Measurements from ENCODE around the gene COMP.

Gene COMP

GRCh38 chr19:18790566-18791314 is at the start of gene COMP:
COMP (minus strand) TSS chr19:18791305; CDS start chr19:18791269, 36 bp downstream.
- Histone ChIP-seq H3K36me3 (ENCODE audit: control insufficient read depth, insufficient read depth, low read length) (no peaks in the 10 kb centered on the region), H3K4me3 (ENCODE audit: low read length) (no peak within 1 kb of the TSS), H3K9me3 (ENCODE audit: control insufficient read depth, low read length) (no peaks in the 10 kb centered on the region), H3K4me1 (ENCODE audit: control insufficient read depth, insufficient read depth, low read length) (peaks cover 19% of the 10 kb centered on the region), H3K9ac (ENCODE audit: low read length) (no peak within 1 kb of the TSS), H3K27me3 (ENCODE audit: control insufficient read depth, insufficient read depth, low read length) (peaks cover 79% of the 10 kb centered on the region)

DNA sequence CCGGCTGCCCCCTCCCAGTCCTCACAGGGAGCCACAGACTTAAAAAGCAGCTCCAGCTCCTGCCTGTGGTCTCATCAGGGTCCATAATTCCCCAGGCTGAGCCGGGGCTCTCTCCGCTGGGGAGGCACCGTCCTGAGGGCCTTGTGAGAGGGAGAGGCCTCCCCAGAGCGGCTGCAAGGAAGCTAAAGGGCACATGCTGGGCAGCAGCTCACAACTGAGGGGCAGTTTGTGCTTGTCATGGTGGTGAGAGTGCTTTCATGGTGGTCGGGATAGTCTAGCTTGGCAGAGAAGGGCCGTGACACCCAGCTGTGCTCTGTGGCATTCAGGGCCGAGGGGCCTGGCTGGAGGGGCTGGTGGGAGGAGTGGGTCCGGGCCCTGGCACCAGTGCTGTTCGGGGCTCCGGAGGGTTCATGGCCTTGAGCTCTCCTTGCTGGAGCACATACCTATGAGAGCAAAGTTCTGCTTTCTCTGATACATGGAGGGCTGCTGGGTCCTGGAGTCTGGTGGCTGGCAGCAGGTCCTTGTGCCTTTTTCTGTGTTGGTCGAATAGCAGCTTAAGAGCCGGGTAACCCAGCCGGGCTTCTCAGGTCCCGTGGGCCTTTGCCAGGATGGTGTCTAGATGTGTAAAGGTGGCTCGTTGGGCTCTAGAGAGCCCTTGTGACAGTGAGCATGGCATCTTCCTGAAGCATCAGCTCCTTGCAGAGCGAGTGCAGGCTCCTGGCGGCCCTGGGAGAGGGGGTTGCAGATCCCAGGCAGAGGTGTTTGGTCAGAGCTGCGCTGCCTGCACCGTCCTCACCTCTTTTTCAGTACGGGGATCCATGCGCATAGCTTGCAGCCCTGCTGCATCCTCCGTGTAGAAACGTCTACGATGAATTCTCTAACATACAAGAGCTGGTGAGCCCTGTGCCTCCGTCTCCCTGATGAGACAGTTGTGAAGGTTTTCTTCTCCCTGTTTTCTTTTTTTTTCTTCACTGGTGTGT is 49.5 kb upstream of the COMP start:
- H3K36me3 ChIP-seq (ENCODE audit: control insufficient read depth, insufficient read depth, low read length), result no peaks in the 10 kb centered on the region
- H3K27me3 ChIP-seq (ENCODE audit: control insufficient read depth, insufficient read depth, low read length), result no peaks in the 10 kb centered on the region
- H3K9me3 ChIP-seq (ENCODE audit: control insufficient read depth, low read length), result no peaks in the 10 kb centered on the region
- peaks cover 52% of the 10 kb centered on the region for H3K4me1 ChIP-seq (ENCODE audit: control insufficient read depth, insufficient read depth, low read length)
- H3K9ac ChIP-seq (ENCODE audit: low read length), result no peak overlapping the region
- no peak overlapping the region for H3K4me3 ChIP-seq (ENCODE audit: low read length)

DNA sequence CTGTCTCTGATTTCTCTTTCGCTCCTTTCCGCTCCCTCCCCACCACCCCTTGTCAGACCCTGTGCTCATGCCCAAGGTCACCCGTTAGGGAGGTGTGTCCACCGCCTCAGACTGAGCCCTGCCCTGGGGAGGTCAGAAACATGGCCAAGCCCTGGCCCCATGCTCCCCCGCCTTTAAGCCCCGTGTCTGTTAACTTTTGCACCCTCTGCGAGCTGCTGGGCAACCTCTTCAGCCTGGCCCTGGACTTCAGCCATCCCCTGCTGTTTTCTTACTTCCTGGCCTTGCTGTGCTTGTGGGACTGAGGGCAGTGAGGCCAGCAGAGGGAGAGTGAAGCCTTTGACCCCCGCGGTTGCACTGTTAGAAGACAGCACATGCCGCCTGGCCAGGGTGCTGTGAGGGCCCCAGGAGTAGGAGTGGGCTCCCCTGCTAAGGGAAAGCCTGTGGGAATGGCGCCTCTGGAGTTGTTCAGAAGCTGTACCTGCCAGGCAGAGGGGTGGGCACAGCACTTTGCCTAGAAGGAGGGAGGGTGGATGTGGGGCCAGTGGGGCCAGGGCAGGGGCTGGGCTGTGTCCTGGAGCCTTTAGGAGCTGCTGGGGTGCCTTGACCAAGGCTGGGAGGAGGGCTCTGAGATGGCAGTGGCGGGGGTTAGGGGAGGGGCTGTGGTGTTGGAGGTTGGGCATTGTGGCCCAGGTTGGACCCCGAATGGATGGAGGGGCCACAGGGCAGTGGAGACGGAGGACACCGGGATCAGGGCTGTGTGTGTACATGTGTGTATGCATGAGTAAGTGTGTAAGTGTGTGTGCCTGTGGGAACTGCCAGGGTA is 48.6 kb upstream of the COMP start:
- Histone ChIP-seq H3K27me3 (ENCODE audit: control insufficient read depth, insufficient read depth, low read length) (no peaks in the 10 kb centered on the region), H3K4me1 (ENCODE audit: control insufficient read depth, insufficient read depth, low read length) (peaks cover 54% of the 10 kb centered on the region), H3K4me3 (ENCODE audit: low read length) (no peak overlapping the region), H3K9ac (ENCODE audit: low read length) (no peak overlapping the region), H3K9me3 (ENCODE audit: control insufficient read depth, low read length) (no peaks in the 10 kb centered on the region), H3K36me3 (ENCODE audit: control insufficient read depth, insufficient read depth, low read length) (no peaks in the 10 kb centered on the region)

DNA sequence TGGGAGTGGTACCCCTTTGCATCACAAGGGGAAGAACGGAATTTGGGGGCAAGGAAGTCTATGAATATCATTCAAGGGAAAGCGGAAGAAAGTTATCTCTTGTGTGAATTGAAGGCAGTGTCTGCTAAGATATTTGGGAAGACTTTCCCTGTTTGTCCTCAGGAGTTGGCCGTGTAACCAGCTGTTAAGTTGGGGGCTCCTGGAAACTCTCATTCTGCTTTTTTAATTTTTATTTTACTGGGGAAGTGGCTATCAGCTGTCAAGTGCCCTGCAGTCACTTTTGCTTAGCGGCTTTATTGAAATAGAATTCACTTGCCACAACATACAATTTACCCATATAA is 43.5 kb upstream of the COMP start:
- no peaks in the 10 kb centered on the region for H3K27me3 ChIP-seq (ENCODE audit: control insufficient read depth, insufficient read depth, low read length)
- peak overlapping the region; percentile 88 for H3K9ac ChIP-seq (ENCODE audit: low read length)
- no peaks in the 10 kb centered on the region for H3K9me3 ChIP-seq (ENCODE audit: control insufficient read depth, low read length)
- H3K4me1 ChIP-seq (ENCODE audit: control insufficient read depth, insufficient read depth, low read length), result peaks cover 42% of the 10 kb centered on the region
- no peaks in the 10 kb centered on the region for H3K36me3 ChIP-seq (ENCODE audit: control insufficient read depth, insufficient read depth, low read length)
- peak overlapping the region; percentile 69 for H3K4me3 ChIP-seq (ENCODE audit: low read length)

- peaks cover 39% of the 10 kb centered on the region for H3K4me1 ChIP-seq (ENCODE audit: control insufficient read depth, insufficient read depth, low read length)
- no peaks in the 10 kb centered on the region for H3K36me3 ChIP-seq (ENCODE audit: control insufficient read depth, insufficient read depth, low read length)
- H3K27me3 ChIP-seq (ENCODE audit: control insufficient read depth, insufficient read depth, low read length), result no peaks in the 10 kb centered on the region
- H3K9me3 ChIP-seq (ENCODE audit: control insufficient read depth, low read length), result no peaks in the 10 kb centered on the region
- peak overlapping the region; percentile 69 for H3K4me3 ChIP-seq (ENCODE audit: low read length)
- peak overlapping the region; percentile 88 for H3K9ac ChIP-seq (ENCODE audit: low read length)
These were observed 42.9 kb upstream of the COMP start for GRCh38 chr19:18833849-18834643.

- Histone ChIP-seq H3K36me3 (ENCODE audit: control insufficient read depth, insufficient read depth, low read length) (no peaks in the 10 kb centered on the region), H3K4me1 (ENCODE audit: control insufficient read depth, insufficient read depth, low read length) (peaks cover 33% of the 10 kb centered on the region), H3K9me3 (ENCODE audit: control insufficient read depth, low read length) (no peaks in the 10 kb centered on the region), H3K4me3 (ENCODE audit: low read length) (peak overlapping the region; percentile 69), H3K9ac (ENCODE audit: low read length) (peak overlapping the region; percentile 88), H3K27me3 (ENCODE audit: control insufficient read depth, insufficient read depth, low read length) (no peaks in the 10 kb centered on the region)
These were observed 42.0 kb upstream of the COMP start for GRCh38 chr19:18833141-18833476.

DNA sequence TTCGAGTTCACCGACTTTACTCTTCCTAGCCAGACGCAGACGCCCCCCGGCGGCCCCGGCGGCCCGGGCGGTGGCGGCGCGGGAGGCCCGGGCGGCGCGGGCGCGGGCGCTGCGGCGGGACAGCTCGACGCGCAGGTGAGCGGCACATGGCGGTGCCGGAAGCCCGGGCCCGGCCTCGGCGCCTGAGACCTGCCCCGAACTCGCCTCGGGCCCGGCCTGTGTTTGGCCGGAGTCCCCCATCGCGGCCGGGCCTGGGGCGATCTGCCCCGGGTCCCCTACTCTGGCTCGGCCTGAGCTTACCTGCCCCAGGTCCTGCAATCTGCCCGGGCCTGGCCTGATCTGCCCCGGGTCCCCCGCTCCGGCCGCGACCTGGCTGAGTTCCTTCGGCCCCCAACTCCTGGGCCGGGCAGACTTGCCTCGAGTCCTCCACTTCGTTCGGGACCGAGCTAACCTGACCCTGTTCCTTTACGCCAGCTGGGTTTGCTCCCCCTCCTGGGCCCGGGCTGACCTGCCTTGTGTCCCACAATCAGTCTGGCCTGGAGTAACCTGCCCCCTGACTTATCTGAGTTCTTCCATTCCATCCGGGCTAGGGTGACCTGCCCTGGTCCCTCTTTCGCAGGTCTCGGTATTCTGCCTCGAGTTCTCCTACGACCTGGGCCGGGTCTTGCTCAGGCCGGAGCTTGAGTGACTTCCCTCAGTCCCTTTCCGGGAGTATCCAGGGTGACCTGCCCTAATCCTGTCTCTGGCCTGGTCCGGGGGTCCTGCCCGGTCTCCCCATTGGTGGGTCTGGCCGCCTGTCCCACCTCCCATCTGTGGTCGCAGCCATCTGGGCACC is 41.4 kb upstream of the COMP start:
- Histone ChIP-seq H3K27me3 (ENCODE audit: control insufficient read depth, insufficient read depth, low read length) (no peaks in the 10 kb centered on the region), H3K9ac (ENCODE audit: low read length) (peak overlapping the region; percentile 88), H3K4me1 (ENCODE audit: control insufficient read depth, insufficient read depth, low read length) (peaks cover 31% of the 10 kb centered on the region), H3K4me3 (ENCODE audit: low read length) (peak overlapping the region; percentile 69), H3K36me3 (ENCODE audit: control insufficient read depth, insufficient read depth, low read length) (no peaks in the 10 kb centered on the region), H3K9me3 (ENCODE audit: control insufficient read depth, low read length) (no peaks in the 10 kb centered on the region)

- Histone ChIP-seq H3K36me3 (ENCODE audit: control insufficient read depth, insufficient read depth, low read length) (no peaks in the 10 kb centered on the region), H3K4me1 (ENCODE audit: control insufficient read depth, insufficient read depth, low read length) (peaks cover 24% of the 10 kb centered on the region), H3K9ac (ENCODE audit: low read length) (peak within 1 kb of the TSS; percentile 88), H3K4me3 (ENCODE audit: low read length) (peak within 1 kb of the TSS; percentile 84), H3K27me3 (ENCODE audit: control insufficient read depth, insufficient read depth, low read length) (no peaks in the 10 kb centered on the region), H3K9me3 (ENCODE audit: control insufficient read depth, low read length) (peaks cover 6% of the 10 kb centered on the region)
These were observed 40.6 kb upstream of the COMP start, which contains the start of gene UPF1 for GRCh38 chr19:18831524-18832305. UPF1 (plus strand) TSS chr19:18831959; CDS start chr19:18832210, 251 bp downstream.

DNA sequence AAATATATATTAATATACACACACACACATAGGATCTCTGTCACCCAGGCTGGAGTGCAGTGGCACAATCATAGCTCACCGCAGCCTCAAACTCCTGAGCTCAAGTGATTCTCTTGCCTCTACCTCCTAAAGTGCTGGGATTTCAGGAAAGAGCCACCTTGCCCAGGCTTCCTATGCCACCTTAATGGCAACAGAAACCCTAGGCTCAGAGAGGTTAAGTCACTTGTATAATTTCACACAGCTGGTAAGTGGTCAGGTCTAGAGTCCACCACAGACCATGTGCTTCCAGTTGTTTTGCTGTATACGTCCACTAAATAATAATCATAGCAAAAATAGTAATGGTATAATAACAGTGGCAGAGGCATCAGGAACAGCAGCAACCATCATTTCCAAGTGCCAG is 39.4 kb upstream of the COMP start:
- Histone ChIP-seq H3K9me3 (ENCODE audit: control insufficient read depth, low read length) (peaks cover 6% of the 10 kb centered on the region), H3K27me3 (ENCODE audit: control insufficient read depth, insufficient read depth, low read length) (no peaks in the 10 kb centered on the region), H3K9ac (ENCODE audit: low read length) (no peak overlapping the region), H3K36me3 (ENCODE audit: control insufficient read depth, insufficient read depth, low read length) (no peaks in the 10 kb centered on the region), H3K4me3 (ENCODE audit: low read length) (no peak overlapping the region), H3K4me1 (ENCODE audit: control insufficient read depth, insufficient read depth, low read length) (peaks cover 17% of the 10 kb centered on the region)

DNA sequence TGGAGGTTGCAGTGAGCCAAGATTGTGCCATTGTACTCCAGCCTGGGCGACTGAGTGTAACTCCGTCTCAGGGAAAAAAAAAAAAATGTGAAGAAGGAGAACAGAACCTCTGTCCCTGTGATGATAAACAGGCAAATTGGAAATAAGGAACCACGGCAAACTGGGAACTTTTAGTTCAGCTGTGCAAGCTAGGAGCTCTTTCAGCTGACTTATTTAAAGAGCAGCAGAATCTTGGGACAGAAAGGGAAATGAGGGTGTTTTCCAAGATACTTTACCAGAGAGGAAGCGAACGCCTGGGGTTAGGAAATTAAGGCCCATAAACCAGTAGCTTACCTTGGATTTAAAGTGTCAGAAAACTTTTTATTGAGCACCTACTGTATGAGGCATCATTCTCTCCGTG is 37.7 kb upstream of the COMP start:
- Histone ChIP-seq H3K9ac (ENCODE audit: low read length) (no peak overlapping the region), H3K36me3 (ENCODE audit: control insufficient read depth, insufficient read depth, low read length) (no peaks in the 10 kb centered on the region), H3K9me3 (ENCODE audit: control insufficient read depth, low read length) (peaks cover 6% of the 10 kb centered on the region), H3K4me1 (ENCODE audit: control insufficient read depth, insufficient read depth, low read length) (peaks cover under 1% of the 10 kb centered on the region), H3K27me3 (ENCODE audit: control insufficient read depth, insufficient read depth, low read length) (no peaks in the 10 kb centered on the region), H3K4me3 (ENCODE audit: low read length) (no peak overlapping the region)

All from mucosa of stomach (tissue), 1 donor.